NCI-H1930 (cell line): Measurements from ENCODE around the gene EDDM3A.
"Not testable (repeated sequence)": the region's sequence is repeated elsewhere in the genome, so short reads cannot be mapped to it uniquely, and the experiment has no call there.

Experiments
- DNase-seq, 2 experiments: peaks; one replicate each; lab custom pipeline; 2025; lab: John Stamatoyannopoulos, UW

The EDDM3A gene

GRCh38 chr14:20745571-20746358 is at the start of gene EDDM3A:
Gene EDDM3A (plus strand): TSS chr14:20745887. CDS start chr14:20747581, 1,694 bp downstream.
- no peak for DNase-seq

GRCh38 chr14:20696764-20697163 is 48.9 kb upstream of the EDDM3A start:
- DNase-seq: no peak

- peak; percentile 2 to 50 for DNase-seq
These were observed 48.2 kb upstream of the EDDM3A start for GRCh38 chr14:20697273-20698017.

- DNase-seq: no peak
These were observed 47.7 kb upstream of the EDDM3A start for GRCh38 chr14:20698018-20698329.

- DNase-seq: no peak
These were observed 46.8 kb upstream of the EDDM3A start for GRCh38 chr14:20698934-20699333.

GRCh38 chr14:20699931-20700330 is 45.8 kb upstream of the EDDM3A start:
- no peak for DNase-seq

GRCh38 chr14:20700965-20701364 is 44.7 kb upstream of the EDDM3A start:
- not testable (repeated sequence) for DNase-seq

GRCh38 chr14:20706657-20707355 is 38.9 kb upstream of the EDDM3A start:
- DNase-seq: no peak

- no peak for DNase-seq
These were observed 38.1 kb upstream of the EDDM3A start for GRCh38 chr14:20707622-20708021.

GRCh38 chr14:20711261-20711660 is 34.4 kb upstream of the EDDM3A start:
- no peak for DNase-seq

- DNase-seq: no peak
These were observed 34.0 kb upstream of the EDDM3A start for GRCh38 chr14:20711685-20712084.

- DNase-seq: no peak
These were observed 32.8 kb upstream of the EDDM3A start for GRCh38 chr14:20712904-20713303.

GRCh38 chr14:20714593-20715250 is 31.0 kb upstream of the EDDM3A start:
- DNase-seq: no peak

- no peak for DNase-seq
These were observed 25.9 kb upstream of the EDDM3A start for GRCh38 chr14:20719777-20720176.

- DNase-seq: no peak
These were observed 24.9 kb upstream of the EDDM3A start for GRCh38 chr14:20720741-20721140.

GRCh38 chr14:20722016-20722415 is 23.7 kb upstream of the EDDM3A start:
- DNase-seq: no peak

- no peak for DNase-seq
These were observed 22.2 kb upstream of the EDDM3A start for GRCh38 chr14:20723488-20723887.

- not testable (repeated sequence) for DNase-seq
These were observed 19.6 kb upstream of the EDDM3A start for GRCh38 chr14:20726121-20726520.

GRCh38 chr14:20726531-20726930 is 19.2 kb upstream of the EDDM3A start:
- no peak for DNase-seq

- no peak for DNase-seq
These were observed 14.8 kb upstream of the EDDM3A start for GRCh38 chr14:20730891-20731290.

GRCh38 chr14:20732477-20732876 is 13.2 kb upstream of the EDDM3A start:
- no peak for DNase-seq

- no peak for DNase-seq
These were observed 12.6 kb upstream of the EDDM3A start for GRCh38 chr14:20732979-20733635.
